K562 (cell line): ENCODE measurements around the gene FNBP1. TPM values are rescaled to one million over a fixed set of nuclear protein-coding genes. Genes with fewer than 3 reads are reported as not detected.

ENCODE experiments used
- ARHGAP35 ChIP-seq: fragments of 450-650 bp; IDR thresholded peaks from 2 replicates; pipeline ENCODE4 v1.6.1; 2018; ENCODE audit not compliant: partially characterized antibody
- CTCFL ChIP-seq: IDR thresholded peaks from 2 replicates; pipeline ENCODE4 v1.6.1; 2011; ENCODE audit warnings: borderline replicate concordance, low read depth, mild to moderate bottlenecking, moderate library complexity, low read length; ENCODE audit not compliant: insufficient read depth, poor library complexity, severe bottlenecking
- HNRNPH1 ChIP-seq: fragments of 200-400 bp; formaldehyde crosslinking; optimal IDR thresholded peaks from 2 replicates; pipeline ENCODE3; 2017; ENCODE audit warnings: low read depth, mild to moderate bottlenecking, low read length, moderate library complexity
- HSF4 ChIP-seq: fragments of 250-450 bp; sonication (Bioruptor Pico); IDR thresholded peaks from 2 replicates; pipeline ENCODE4 v2.1.2; 2022; ENCODE audit warnings: mild to moderate bottlenecking, moderate library complexity, borderline replicate concordance
- JUN ChIP-seq, 2 experiments: sonication (generic) in 1 of 2; formaldehyde crosslinking in 1 of 2; IDR thresholded peaks; 2 replicates each; pipeline versions ENCODE4 v1.6.1 to v1.8.0; 2012 to 2022; ENCODE audit warnings: borderline replicate concordance in 2 of 2, mild to moderate bottlenecking in 2 of 2, improper control_type of control experiment in 1 of 2, low read depth in 1 of 2, low read length in 1 of 2, missing genetic modification reagents in 1 of 2
- MBD2 ChIP-seq: sonication (generic); IDR thresholded peaks from 2 replicates; pipeline ENCODE4 v1.6.1; 2016; ENCODE audit warnings: low read depth, borderline replicate concordance
- RBM34 ChIP-seq: fragments of 200-400 bp; formaldehyde crosslinking; IDR thresholded peaks from 2 replicates; pipeline ENCODE4 v1.6.1; 2018; ENCODE audit warnings: low read length, borderline replicate concordance; ENCODE audit not compliant: insufficient read depth
- ZBTB11 ChIP-seq, 3 experiments: fragments of 200-800 bp in 1 of 3; fragments of 250-450 bp in 1 of 3; fragments of 450-650 bp in 1 of 3; sonication (Bioruptor Pico) in 1 of 3; sonication (Bioruptor generic) in 1 of 3; formaldehyde crosslinking in 1 of 3; IDR thresholded peaks; 2 replicates each; pipeline versions ENCODE4 v1.6.1 to v1.8.0; 2016 to 2022; ENCODE audit warnings: mild to moderate bottlenecking in 2 of 3, missing genetic modification characterization in 2 of 3, missing compliant biosample characterization in 1 of 3, moderate library complexity in 1 of 3
- ZKSCAN1 ChIP-seq: fragments of 150-350 bp; IDR thresholded peaks from 2 replicates; pipeline ENCODE4 v1.6.1; 2016; ENCODE audit warnings: low read depth, low read length
- ZNF217 ChIP-seq: sonication (generic); formaldehyde crosslinking; IDR thresholded peaks from 2 replicates; pipeline ENCODE4 v1.8.0; 2022; ENCODE audit warnings: mild to moderate bottlenecking, missing genetic modification reagents
- ZNF274 ChIP-seq: IDR thresholded peaks from 2 replicates; pipeline ENCODE4 v1.6.1; 2011; ENCODE audit warnings: low read depth, mild to moderate bottlenecking, low read length, moderate library complexity, borderline replicate concordance
- polyA plus RNA-seq, 8 experiments: library from polyadenylated mRNA; depleted of rRNA in 4 of 8; stranded (reverse) in 5 of 8; unstranded in 3 of 8; fragments of >200 nt; fragmentation: Nextera tagmentation in 2 of 8; fragmentation: Illumina TruSeq in 1 of 8; extraction: Ambion mirVana in 2 of 8; extraction: Trizol in 1 of 8; gene quantifications; 2 replicates each; pipeline versions ENCODE4 v1.2.1 to v1.2.3, GENCODE V29; 2011 to 2014; ENCODE audit warnings: inconsistent platforms in 1 of 8, missing spikeins in 1 of 8
- total RNA-seq, 7 experiments: library from RNA; depleted of rRNA in 6 of 7; stranded (reverse); fragments of >200 nt in 6 of 7; fragmentation: Illumina TruSeq in 2 of 7; extraction: Trizol in 2 of 7; gene quantifications; 2 replicates each; pipeline versions ENCODE4 v1.2.1 to v1.2.3, GENCODE V29; 2011 to 2021; ENCODE audit warnings: low replicate concordance in 1 of 7
- TF ChIP-seq, protein P1 (sequence below): fragments of 250-450 bp; sonication (Bioruptor Pico); IDR thresholded peaks from 2 replicates; pipeline ENCODE4 v1.8.0; 2022; ENCODE audit warnings: moderate library complexity, mild to moderate bottlenecking, inconsistent platforms
- TF ChIP-seq, protein P2 (sequence below), 2 experiments: fragments of 450-650 bp in 1 of 2; sonication (generic) in 1 of 2; formaldehyde crosslinking in 1 of 2; IDR thresholded peaks in 1 of 2; conservative IDR thresholded peaks in 1 of 2; 2 replicates each; pipeline versions ENCODE4 v1.6.1 to v1.8.1; 2016 to 2023; ENCODE audit warnings: mild to moderate bottlenecking in 2 of 2, moderate library complexity in 2 of 2, inconsistent platforms in 1 of 2, missing genetic modification reagents in 1 of 2

FNBP1 gene
- total and polyA plus RNA-seq, 9 of the 15 experiments (the other 6 are each of a cell fraction or from before 2014, with no cell fraction given), result 1.8 to 14.9 (median 7.6) TPM

DNA sequence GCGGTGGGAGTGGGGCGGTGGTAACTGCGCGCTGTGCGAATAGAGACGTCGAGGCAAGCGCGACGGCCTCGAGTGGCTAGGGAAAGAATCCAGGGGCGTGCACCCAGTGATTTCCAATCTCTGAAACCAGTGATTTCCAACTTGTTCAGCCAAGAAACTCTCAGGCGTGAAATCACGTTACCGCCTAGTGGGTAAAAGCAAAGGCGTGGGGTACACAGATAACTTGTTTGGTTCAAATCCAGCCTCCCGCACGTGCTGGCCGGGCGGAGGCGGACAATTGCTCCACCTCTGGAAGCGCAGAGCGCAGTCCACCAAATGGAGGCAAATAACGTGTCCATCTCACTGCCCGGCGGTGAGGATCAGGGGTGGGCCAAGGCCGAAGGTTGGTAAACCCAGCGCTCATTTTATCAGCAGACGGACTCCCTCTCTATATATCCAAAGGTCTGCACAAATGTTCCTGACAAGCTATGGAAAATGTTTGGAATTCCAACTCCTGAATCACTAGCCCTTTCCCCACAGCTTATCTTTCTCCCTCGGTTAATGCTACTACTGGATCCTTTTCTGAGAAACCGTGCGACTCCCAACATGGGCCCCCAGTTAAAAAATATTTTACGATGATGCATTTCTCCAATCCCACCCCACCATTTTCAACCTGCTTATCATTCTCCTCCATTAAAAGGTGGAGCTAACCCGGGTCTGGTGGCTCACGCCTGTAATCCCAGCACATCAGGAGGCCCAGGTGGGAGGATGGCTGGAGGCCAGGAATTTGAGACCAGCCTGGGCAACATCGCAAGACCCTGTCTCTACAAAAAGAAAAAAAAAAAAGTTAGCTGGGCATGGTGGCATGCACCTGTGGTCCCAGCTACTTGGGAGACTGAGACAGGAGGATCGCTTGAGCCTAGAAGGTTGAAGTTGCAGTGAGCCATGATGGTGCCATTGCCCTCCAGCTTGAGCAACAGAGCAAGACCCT, 950 bp upstream of the FNBP1 start (continued):
- TF ChIP-seq ZNF274 (no peak), ARHGAP35 (no peak), CTCFL (no peak), ZBTB11 (CRISPR knock-in tag; IDR thresholded peaks at IDR 0.05) (peak in 1 of 3 experiments; percentile 51; a peak in 2 of 6 replicates), MBD2 (no peak), RBM34 (no peak), HNRNPH1 (no peak), JUN (IDR thresholded peaks at IDR 0.05; ENCODE audit: borderline replicate concordance, low read depth, low read length) (peak; percentile 26; the same call in 1 of the 2 replicates), JUN (CRISPR knock-in tag; IDR thresholded peaks at IDR 0.05; ENCODE audit: borderline replicate concordance) (no peak), HSF4 (CRISPR knock-in tag) (no peak), ZKSCAN1 (no peak; the same call in 1 of the 2 replicates), ZNF217 (CRISPR knock-in tag) (no peak)
- TF ChIP-seq, protein P1, sequence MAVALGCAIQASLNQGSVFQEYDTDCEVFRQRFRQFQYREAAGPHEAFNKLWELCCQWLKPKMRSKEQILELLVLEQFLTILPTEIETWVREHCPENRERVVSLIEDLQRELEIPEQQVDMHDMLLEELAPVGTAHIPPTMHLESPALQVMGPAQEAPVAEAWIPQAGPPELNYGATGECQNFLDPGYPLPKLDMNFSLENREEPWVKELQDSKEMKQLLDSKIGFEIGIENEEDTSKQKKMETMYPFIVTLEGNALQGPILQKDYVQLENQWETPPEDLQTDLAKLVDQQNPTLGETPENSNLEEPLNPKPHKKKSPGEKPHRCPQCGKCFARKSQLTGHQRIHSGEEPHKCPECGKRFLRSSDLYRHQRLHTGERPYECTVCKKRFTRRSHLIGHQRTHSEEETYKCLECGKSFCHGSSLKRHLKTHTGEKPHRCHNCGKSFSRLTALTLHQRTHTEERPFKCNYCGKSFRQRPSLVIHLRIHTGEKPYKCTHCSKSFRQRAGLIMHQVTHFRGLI, result 0 out of 2 replicates have a peak, but pooled peaks have one; percentile 68
- TF ChIP-seq, protein P2, sequence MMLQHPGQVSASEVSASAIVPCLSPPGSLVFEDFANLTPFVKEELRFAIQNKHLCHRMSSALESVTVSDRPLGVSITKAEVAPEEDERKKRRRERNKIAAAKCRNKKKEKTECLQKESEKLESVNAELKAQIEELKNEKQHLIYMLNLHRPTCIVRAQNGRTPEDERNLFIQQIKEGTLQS (IDR thresholded peaks at IDR 0.05), result no peak; the same call in 1 of the 2 replicates
- TF ChIP-seq, protein P2 (CRISPR knock-in tag; conservative IDR thresholded peaks at IDR 0.05), result no peak
